Myocyte (in vitro differentiated cells): Measurements from ENCODE around the gene FAM237A. TPM values are rescaled to one million over a fixed set of nuclear protein-coding genes. Genes with fewer than 3 reads are reported as not detected.
A peak's percentile ranks its signal among the peaks of the same experiment; 100 is the strongest.

ENCODE experiments used
- DNase-seq: peaks from one replicate; pipeline ENCODE4 v3.0.0-alpha.2; 2012; ENCODE audit warnings: low read depth
- polyA plus RNA-seq: library from polyadenylated mRNA; unstranded; fragments of >200 nt; gene quantifications from one replicate; pipeline ENCODE4 v1.2.1, GENCODE V29; 2012; ENCODE audit warnings: missing spikeins
- total RNA-seq: library from RNA; depleted of rRNA; stranded (reverse); fragments of >200 nt; gene quantifications from 2 replicates; pipeline ENCODE4 v1.2.3, GENCODE V29; 2014

FAM237A gene
- total RNA-seq = not detected in 2 replicates
- not detected for polyA plus RNA-seq

DNA sequence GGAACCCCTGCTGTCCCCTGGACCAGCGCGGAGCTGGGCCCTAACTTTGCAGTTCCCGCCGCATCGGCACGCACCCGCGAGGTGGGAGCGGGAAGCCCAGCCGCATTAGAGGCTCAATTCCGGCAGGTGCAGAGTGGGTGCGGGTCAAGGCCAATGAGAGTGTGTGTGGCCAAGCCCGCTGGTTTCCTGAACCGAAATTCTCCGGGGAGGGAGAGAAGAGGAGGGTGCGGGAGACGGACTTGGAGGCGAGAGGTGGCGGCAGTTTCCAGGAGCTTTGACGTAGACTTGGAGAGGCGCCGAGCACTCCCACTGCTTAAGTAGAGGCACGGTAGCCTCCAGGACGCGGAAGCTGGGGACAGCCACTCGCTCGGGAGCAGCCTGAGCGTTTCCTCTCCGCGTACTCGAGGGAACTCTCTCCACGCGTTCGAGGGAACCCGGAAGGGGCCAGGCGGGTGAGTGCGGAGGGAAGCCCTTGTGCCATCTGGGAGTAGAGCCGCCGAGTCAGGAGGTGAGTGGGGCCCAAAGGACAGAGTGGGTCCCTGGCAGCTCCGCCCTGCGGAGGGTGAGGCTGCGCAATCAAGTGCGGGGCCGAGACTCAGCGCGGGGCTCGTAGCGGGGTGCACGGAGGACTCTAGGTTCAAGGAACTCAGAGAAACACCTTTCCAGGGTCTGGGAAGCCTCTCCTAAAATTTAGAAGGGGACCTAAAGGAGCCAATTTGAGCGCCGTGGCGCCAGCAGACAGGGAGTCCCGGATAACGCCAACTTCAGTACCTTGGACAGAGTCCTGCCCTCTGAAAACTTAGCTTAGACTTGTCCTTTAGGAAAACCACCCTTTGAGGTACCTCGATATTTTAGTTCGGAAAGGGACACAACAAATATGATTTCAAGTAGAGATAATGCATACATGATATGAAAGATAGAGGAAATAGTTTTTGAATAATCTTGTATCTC lies at the start of gene FAM237A:
TSS of gene FAM237A (plus strand) at position 413 of the 951 bp plus-strand sequence. CDS start 1,750 bp downstream, outside the sequence.
- peak; percentile 78 for DNase-seq

GRCh38 chr2:206597717-206598218 lies 44.5 kb upstream of the FAM237A start:
- DNase-seq = no peak

GRCh38 chr2:206603243-206603642 lies 39.0 kb upstream of the FAM237A start:
- no peak for DNase-seq

DNA sequence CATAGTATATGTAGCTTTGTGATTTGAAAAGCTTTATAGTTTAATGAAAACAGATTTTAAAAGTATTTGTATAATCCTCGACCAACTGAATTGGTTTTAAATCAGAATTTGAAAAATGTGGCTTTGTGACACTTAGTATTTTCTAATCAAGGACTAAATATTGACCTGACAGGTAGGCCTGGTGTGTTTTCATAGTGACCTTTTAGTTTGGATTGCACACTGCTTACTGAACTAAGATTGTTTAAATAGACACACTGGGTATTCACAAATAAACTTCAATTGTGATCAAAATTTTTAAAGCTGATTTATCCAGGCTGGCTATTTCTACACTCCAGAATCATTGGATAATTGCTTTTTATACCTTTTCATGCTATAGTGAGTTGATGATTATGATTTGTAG lies 31.8 kb upstream of the FAM237A start:
- DNase-seq = no peak

DNA sequence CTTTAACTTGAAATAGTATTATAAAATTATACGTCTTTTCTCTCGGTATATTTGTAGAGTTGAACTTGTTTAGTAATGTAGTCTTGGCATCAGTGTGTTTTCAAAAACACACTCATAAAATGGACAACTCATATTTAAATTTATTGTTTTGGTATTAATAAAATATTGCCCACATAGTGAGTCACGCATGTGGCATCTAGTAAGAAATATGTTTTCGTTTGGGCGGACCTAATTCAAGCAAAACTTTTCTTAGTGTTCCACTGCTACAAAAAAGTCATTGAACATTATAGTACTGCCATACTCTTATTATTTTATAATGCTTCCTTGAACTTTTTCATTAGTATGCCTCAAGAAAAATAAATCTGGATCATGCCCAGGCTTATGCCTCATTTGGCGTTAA lies 31.1 kb upstream of the FAM237A start:
- DNase-seq = no peak

DNA sequence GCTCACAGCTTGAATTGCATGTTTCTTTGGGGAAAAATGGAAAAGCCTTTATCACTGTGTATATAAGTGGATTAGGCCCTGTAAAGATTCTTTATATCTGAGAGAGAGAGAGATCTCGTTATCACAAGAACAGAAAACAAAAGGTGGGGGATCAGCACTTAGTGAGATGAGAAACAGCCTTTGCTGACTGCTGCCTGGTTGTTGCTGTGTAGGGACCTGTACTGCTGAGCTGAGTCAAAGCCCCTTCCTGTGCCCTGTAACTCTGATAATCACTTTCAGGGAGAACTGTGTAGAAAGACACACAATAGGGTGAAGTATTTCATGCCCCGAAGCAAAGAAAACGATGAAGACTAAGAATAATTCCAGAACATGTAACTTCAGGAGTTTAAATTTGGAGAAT lies 30.6 kb upstream of the FAM237A start:
- no peak for DNase-seq

GRCh38 chr2:206614811-206615210 lies 27.5 kb upstream of the FAM237A start:
- peak; percentile 5 for DNase-seq

DNA sequence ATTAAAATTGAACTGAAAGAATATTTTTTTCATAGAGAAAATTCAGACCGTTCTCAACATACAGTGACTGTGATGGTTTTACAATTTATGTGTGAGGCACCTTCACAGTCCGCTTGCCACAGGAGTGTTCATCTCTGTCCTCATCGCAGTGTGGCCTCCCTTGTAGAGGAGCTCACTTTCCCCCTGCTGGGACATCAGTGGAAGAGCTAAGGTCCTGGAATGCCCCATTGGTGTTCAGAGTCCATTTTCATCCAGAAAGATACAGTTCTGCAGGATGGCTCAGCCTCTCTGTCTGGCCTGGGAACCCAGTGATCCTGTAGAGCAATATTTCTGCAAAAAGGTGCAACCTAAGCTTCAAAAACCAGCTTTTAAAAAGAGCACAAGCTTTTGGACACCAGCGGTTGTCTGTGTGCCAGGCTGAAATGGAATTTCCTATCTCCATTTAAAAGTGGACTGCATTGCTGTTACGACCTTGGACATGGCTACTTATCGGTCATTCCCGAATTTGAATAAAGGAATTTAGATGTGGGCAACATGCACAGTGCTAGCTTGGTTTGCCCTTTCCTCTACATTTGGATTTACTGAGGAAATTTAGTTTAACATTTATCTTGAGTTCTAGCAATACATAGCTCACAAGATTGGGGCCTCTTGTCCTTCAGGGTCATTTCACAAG lies 26.7 kb upstream of the FAM237A start:
- DNase-seq = no peak

GRCh38 chr2:206616151-206616550 lies 26.1 kb upstream of the FAM237A start:
- DNase-seq = no peak

DNA sequence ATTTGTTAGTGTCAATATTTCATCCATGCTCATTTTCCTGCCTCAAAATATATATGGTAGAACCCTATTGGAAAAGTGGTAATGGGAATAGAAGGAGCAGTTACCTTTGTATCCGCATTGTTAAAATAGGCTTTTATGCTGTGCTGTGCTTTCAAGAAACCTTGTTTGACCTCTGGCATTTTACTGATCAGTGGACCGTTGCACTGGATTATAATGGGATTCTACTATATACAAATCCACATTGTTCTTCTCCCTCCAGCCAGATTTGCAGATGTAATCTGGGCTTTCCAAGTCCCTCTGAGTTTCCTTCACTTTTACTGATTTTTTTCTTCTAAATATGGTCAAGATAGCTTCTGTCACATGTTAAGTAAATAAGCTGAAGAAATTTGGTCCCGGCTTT lies 23.3 kb upstream of the FAM237A start:
- DNase-seq = no peak

GRCh38 chr2:206626108-206626507 lies 16.2 kb upstream of the FAM237A start:
- no peak for DNase-seq

DNA sequence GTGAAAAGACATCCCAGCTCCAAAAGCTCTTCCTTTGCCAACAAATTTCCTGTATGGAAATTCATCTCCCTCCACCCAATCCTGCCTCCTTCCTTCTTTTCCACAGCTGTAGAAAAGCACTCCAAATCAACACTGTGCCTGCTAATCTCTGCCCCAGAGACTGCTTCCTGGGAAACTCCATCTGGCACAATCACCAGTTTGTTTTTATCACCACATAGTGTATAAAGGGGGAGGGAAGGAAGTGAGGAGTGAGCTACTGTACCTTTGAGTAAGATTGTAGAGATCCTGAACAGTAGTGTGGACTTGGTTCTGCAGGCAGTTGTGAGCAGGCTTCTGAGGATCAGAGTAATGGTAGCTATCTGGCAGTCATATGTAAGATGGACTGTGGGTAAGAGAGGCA lies 14.7 kb upstream of the FAM237A start:
- DNase-seq = no peak

DNA sequence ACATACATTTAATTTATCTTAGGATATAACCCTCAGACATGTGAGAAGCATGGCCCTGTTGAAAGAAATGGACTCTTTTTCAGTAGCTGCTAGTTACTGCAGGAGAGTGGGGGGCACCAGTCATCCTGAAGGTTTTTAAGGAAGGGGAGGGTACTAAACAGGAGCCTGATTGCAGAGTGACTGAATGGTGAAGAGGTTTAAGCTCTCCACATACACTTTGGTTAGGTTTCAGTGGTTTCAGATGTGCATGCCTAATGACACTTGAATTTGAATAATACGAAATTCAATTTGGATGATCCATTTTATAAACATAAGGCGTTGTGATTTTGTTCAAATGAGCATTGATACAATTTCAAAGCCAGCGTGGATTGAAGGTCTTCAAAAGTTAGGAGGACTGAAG lies 10.9 kb upstream of the FAM237A start:
- DNase-seq = no peak

DNA sequence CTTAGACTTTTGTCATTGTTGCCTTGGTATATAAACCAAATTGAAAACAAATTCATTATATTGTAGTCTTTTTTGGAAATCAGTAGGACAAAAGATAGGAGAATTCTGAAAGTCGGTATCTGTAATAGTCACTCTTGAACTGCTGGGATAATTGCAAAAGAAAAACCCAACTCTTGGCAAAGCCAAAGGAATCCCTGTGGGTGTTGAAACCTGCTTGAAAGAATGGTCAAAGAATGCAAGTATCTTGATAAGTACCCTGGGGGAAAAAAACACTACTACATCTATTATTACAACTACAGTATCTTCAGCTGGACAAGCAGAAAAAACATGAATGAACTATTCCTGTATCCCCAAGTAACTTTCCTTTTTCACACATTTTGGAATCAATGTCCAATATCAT lies 7.3 kb upstream of the FAM237A start:
- DNase-seq = no peak

DNA sequence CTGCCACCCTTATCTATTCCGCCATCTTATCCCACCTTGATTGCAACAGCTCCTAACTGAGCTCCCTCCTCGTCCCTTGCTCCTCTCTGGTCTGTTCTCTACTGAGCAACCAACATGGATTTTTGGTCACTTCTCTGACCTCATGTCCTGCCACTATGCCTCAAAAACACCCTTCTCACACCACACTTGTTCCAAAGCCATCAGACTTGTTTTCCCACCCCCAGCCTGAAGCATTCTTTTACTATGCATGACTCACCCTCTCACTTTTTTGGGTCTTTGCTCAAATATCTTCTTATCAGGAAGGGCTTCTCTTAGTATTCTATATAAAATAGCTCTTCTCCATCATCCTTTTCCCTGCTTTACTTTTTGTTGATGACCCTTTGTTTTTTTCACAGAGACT lies 2.7 kb upstream of the FAM237A start:
- DNase-seq = no peak

DNA sequence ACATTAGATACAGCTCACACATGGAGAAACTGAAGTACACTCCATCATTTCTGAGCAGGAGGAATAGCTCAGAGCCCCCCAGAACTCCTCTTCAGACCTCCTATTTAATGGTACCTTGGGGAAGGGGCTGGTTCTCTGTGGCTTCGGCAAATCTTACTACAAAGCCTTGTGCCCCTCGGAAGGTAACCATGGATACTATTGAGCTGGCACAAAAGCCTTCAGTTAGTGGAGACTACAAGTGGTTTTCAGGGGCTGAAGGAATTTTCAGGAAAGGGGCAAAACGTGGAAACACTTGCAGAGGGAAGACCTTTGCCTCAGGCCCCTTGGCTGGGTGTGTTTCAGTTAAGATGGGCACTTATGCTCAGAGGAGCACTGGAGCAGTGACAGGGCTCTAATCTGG lies 1.1 kb upstream of the FAM237A start:
- DNase-seq = no peak

DNA sequence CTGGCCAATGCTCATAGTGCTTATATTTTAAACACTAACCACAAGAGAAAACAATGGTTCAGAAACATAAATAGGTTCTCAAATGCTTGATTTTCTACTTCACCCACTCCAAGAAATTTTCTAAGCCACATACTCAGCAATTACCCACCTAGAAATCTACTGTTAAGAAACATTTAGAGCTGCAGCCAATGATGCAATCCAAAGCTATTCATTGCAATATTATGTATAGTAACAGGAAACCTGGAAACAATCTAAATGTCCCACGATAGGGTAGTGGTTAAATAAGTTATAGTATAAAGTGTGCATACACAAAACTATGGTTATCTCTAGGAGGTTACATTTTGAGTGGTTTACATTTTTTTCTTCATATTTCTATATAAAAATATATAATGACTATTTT lies 5.7 kb downstream of the FAM237A start:
- DNase-seq = no peak

DNA sequence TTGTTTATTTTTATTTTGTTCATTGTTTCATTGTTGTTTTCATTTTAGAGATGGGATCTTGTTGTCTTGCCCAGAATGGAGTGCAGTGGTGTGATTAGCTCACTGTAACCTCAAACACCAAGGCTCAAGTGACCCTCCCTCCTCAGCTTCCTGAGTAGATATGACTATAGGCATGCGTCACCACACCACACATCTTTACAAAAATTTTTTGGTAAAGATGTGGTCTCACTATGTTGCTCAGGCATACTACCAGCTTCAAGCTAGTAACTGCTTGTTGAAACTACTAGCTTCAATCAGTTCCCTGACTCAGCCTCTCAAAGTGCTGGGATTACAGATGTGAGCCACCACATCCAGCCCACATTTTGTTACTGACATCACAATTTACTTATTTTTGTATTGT lies 14.8 kb downstream of the FAM237A start:
- no peak for DNase-seq

- no peak for DNase-seq
These were observed 23.0 kb downstream of the FAM237A start for GRCh38 chr2:206665251-206665650.

- no peak for DNase-seq
These were observed 28.4 kb downstream of the FAM237A start for GRCh38 chr2:206670531-206671319.

GRCh38 chr2:206683546-206683945 lies 41.3 kb downstream of the FAM237A start:
- DNase-seq = no peak
